GM18511 (cell line): ENCODE measurements around the gene TAB3.

ENCODE experiments used
- ATAC-seq: cut with Tn5 transposase; IDR thresholded peaks from one replicate; pipeline ENCODE4 v1.9.1; 2021; ENCODE audit warnings: mild to moderate bottlenecking, moderate library complexity; ENCODE audit not compliant: unreplicated experiment

The TAB3 gene

GRCh38 chrX:30779453-30780030 is 109.5 kb downstream of the TAB3 start:
- ATAC-seq: no peak

DNA sequence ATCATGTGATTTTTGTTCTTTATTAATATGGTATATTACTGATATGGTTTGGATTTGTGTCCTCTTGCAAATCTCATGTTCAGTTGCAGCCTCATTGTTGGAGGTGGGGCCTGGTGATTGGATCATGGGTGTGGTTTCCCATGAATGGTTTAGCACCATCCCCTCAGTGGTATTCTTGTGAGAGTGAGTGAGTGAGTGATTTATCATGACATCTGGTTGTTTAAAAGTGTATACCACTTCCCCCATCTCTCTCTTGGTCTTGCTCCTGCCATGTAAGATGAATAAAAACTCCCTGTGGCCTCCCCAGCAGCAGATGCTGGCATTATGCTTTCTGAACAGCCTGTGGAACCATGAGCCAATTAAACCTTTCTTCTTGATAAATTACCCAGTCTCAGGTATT is 111.5 kb downstream of the TAB3 start:
- no peak for ATAC-seq
